G401.6 (cell line): Measurements from ENCODE around the gene LRG1.
"Not testable (repeated sequence)": the region's sequence is repeated elsewhere in the genome, so short reads cannot be mapped to it uniquely, and the experiment has no call there.

ENCODE experiments used
- FAIRE-seq: peaks from 2 replicates; lab custom pipeline; 2012; peaks lifted over from hg19 to GRCh38; lab: Jason Lieb, UNC

The LRG1 gene

DNA sequence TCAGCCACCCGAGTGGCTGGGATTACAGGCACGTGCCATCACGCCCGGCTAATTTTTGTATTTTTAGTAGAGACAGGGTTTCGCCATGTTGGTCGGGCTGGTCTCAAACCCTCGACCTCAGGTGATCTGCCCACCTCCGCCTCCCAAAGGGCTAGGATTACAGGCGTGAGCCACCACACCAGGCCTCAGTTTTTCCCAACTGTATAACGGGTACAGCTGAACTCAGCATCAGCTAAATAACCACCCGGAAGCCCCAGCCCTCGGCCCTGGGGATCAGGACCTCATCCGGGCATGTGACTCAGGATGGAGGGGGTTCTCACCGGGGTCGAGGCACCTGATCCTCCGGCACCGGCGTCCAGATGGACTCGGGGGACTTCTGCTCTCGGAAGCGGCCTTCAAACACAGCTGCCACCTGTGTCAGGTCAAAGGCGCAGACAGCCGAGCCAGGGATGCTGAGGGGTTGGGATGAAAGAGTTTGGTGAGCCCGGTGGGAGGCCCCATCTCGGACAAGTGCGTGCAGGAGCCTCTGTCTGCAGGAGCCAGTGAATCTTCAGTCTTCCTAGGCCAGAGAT is 10.7 kb upstream of the LRG1 start:
- no peak for FAIRE-seq

DNA sequence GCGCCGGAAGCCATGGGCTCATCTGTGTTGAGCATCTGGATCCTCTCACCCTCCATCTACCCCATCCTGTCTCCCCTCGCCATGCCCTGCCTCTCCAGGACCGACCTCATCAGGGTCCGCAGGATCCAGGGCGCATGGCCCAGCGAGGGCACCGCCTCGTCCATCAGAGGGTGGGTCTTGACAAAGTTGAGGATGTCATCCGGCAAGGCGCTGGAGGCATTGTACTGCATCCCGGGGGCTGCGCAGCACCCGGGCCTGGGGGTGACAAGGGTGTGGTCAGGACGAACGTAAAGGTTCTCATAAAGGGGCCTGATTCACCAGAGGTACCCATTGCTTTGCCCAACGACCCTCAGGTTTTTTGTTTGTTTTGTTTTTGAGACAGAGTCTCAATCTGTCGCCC is 10.2 kb upstream of the LRG1 start:
- FAIRE-seq, result no peak

GRCh38 chr19:4548238-4548584 is 8.4 kb upstream of the LRG1 start:
- no peak for FAIRE-seq

DNA sequence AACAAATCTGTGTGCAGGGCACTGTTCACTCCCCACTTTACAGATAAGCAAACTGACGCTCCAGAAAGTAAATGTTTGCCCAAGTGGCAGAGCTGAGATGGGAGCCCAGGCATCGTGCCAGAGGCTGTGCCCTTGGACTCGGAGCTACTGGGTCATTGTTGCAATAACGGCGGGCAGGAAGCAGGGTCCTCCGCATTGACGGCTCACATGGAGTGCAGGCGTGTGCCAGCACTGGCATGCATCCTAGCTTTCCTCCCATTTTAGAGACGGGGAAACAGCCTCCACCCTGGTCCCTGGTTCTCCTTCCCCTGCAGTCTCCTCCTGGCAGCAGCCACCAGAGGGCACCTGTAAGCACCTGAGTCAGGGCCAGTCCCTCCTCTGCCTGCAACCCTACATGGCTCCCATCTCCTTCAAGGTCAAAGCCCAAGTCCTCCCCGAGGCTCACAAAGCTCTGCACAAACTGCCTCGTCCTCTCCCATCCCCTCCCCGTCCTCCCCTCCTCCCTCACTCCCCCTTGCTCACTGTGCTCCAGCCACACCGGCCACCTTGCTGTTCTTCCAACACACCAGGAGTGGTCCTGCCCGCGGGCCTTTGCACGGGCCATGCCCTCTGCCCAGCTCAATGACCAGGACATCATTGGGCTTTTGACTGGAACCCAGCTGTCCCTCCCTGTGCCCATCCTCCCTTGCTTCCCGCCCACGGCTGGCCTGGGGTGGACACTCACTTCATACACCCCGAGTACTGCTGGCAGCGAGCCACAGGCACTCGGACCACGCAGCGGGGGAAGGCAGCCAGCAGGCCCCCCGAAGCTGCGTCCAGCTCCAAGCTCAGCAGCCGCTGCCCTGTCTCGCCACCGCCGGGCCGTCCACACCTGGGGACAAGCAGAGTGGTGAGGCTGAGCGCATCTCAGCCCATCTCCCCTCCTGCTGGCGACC is 7.7 kb upstream of the LRG1 start:
- no peak for FAIRE-seq

- FAIRE-seq, result no peak
Observed at GRCh38 chr19:4543842-4544647, 4.2 kb upstream of the LRG1 start.

DNA sequence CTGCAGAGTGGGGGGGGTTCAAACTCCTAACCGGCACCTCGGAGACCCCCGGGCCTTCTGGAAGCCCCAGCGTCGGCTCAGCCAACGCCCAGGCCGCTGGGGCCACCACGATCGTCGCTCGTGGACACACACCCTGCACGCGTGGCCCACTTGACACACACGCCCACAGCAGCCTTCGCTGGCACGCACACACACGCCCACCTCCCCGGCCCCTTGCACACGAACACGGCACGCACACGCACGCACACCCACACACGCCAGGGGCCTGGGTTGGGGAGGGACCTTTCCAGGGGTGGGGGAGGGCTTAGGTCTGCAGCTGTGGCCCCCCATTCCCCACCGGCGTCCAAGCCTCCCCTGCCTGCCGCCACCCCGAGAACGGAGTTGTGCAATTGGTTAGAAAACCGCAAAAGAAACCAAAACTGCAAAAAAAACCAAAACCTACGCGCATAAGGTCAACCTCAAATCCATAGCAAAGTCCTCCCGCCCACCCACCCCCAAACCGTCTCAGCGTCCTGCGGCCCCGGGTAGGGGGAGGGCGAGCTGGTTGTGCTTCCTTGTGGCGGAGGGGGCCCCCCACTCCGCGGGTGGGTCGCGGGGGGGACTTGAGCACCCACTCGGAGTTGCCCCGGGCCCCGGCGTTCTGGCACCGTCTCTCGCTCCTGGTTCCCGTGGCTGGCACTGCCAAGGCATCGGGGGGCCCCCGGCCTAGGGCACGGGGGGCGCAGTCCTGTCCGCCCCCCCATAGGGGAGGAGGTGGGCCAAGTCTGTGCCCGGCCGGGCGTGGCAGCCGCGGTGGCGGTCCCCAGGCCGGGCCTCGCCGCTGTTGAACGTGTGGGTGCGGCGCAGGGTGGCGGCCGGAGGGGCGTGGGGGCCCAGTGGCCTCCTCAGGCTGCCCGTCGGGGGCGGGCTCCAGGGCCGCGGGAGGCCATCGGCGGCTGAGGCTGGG is 3.3 kb upstream of the LRG1 start:
- no peak for FAIRE-seq

DNA sequence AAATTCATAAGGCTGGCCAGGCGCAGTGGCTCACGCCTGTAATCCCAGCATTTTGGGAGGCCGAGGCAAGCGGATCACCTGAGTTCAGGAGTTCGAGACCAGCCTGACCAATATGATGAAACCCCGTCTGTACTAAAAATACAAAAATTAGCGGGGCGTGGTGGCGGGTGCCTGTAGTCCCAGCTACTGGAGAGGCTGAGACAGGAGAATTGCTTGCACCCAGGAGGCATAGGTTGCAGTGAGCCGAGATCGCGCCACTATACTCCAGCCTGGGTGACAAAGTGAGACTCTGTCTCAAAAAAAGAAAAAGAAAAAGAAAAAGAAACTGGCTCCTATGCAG is 1.9 kb upstream of the LRG1 start:
- FAIRE-seq, result not testable (repeated sequence)

DNA sequence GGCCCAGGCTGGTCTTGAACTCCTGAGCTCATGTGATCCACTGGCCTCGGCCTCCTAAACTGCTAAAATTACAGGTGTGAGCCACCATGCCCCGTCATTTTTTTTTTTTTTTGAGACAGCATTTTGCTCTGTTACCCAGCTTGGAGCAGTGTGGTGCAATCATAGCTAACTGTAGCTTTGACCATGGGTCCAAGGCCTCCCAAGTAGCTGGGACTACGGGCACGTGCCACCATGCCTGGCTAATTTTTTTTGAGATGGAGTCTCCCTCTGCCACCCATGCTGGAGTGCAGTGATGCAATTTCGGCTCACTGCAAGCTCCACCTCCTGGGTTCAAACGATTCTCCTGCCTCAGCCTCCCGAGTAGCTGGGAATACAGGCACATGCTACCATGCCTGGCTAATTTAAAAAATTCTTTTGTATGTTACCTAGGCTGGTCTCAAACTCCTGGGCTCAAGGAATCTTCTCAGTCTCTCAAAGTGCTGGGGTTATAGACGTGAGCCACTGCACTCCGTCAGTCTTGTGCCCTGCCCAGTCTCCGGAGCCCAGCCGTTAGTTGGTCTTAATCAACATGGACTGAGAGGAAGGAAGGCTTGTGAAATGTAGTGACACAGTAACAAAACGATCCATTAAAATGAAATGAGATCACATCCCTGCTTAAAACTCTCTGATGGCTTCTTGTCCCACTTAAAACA is 1.4 kb upstream of the LRG1 start:
- no peak for FAIRE-seq

- no peak for FAIRE-seq
Observed at GRCh38 chr19:4539169-4539692, 605 bp downstream of the LRG1 start.

GRCh38 chr19:4538601-4538954 is 1.3 kb downstream of the LRG1 start:
- no peak for FAIRE-seq

GRCh38 chr19:4537953-4538600 is 1.8 kb downstream of the LRG1 start:
- no peak for FAIRE-seq

DNA sequence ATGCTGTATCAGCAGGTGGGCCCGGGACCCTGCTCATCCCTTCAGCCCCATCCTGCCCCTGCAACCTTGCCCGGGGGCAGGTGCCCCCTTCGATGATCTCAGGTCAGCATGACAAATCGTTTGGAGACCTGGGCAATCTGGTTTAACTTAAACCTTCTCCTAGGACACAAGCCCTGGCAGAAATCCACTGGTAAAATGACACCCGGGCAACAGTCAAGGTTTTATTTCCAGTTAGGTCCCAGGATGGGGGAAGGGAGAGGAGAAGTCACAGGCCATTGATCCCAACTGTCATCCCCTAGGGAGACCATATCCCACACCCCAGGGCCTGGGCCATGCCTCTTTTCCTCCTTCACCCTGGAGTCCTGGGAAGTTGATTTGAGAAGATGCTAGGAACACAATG is 3.0 kb downstream of the LRG1 start:
- FAIRE-seq, result no peak

DNA sequence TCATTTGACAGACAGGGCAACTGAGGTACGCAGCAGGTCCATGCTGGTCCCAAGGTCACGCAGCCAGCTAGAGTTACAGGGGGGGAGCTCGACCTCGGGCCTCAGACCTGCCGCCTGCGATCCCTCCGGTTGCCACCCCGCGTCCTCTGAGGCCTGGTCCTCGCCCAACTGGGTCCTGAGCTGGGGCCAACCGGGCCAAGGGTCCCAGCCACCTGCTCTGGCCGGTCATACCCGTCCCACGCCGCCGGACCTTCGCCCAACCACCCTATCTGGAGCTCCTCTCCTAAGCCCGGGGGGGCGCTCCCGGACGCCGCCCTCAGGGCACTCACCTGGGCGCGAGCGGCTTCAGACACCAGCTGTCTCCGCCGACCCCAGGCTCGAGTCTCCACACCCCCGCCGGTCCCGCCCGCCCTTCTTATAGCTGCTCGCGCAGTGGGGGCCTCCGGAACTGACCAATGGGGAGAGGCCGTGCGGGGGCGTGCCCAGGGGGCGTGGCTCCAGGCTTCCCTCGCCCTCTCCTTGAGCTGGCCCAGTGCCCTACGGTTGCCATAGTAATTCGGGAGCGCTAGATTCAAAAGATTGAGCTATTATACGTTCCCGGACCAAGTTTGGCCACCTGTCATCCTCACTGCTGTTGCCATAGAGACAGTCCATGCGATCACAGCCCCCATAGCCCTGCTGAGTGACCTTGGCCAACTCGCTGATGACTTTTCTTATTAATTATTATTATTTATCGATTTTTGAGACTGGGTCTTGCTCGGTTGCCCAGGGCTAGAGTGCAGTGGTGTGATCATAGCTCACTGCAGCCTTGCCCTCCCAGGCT is 4.8 kb downstream of the LRG1 start, which contains the start of gene PLIN5:
Gene PLIN5 (minus strand): TSS at position 389 of the 823 bp plus-strand sequence. CDS start 1,150 bp downstream, outside the sequence.
- no peak for FAIRE-seq

GRCh38 chr19:4533835-4534424 is 5.9 kb downstream of the LRG1 start:
- no peak for FAIRE-seq

DNA sequence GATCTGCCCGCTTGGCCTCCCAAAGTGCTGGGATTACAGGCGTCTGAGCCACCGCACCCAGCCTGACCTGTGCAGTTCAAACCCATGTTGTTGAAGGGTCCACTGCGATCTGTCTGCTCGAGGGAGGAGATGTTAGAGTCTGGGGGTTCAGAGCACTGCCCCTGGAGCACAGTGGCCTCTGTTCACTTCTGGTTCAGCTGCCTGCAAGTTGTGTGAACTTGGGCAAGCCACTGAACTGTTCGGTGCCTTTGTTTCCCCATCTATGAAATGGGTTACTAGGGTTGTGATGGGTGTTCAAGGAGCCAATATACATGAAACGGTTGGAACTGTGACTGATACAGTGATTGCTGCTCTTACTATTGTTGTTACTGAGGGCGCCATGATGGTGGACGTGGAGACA is 6.5 kb downstream of the LRG1 start:
- no peak for FAIRE-seq

DNA sequence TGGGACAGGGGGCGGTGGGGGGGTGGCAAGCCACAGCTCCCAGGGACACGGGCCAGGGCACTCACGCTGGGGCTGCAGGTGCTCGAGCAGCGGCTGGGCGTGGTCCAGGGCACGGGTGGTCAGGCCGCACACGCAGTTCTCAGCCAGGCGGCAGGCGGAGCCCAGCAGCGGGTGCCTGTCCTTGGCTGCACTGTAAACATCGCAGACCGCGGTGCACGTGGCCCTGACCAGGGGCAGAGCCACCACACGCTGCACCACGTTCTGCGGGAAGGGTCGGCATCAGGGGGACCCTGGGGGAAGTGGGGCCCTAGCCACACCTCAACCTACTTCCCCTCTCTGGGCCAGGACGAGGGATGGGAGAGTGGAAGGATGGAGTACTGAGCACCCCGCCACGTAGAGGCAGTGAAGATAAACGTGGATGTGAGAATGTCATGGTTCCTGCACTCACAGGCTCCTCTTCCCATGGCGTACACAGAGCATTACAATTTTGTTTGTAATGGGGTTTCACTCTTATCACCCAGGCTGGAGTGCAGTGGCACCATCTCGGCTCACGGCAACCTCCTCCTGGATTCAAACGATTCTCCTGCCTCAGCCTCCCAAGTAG is 8.2 kb downstream of the LRG1 start:
- no peak for FAIRE-seq

- no peak for FAIRE-seq
Observed at GRCh38 chr19:4529924-4530522, 9.8 kb downstream of the LRG1 start.

DNA sequence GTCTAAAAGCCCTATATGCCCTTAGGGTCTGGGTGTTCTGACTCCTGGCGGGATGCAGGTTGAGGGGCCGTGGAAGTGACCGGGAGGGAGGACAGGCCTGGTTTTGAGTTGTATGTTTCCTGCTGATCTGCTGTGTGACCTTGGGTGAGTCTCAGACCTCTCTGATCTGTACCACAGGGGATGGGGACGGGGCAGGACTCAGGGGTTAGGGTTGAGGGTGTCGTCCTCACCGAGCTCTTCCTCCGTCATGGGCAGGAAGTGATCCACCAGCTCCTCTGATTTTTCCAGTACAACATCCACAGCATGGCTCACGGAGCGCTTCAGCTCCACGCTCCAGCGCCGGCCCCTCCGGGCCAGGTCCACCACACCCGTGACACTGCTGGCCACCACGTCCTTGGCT is 11.0 kb downstream of the LRG1 start:
- no peak for FAIRE-seq

DNA sequence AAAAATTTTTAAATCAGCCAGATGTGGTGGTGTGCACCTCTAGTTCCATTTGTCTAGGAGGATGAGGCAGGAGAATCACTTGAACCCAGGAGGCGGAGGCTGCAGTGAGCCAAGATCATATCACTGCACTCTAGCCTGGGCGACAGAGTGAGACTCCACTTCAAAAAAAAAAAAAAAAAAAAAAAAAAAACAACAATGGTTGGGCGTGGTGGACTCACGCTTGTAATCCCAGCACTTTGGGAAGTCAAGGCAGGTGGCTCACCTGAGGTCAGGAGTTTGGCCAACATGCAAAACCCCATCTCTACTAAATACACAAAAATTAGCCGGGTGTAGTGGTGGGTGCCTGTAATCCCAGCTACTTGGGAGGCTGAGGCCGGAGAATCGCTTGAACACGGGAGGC is 12.5 kb downstream of the LRG1 start:
- not testable (repeated sequence) for FAIRE-seq
